HL-60 (cell line): ENCODE results near the gene LSAMP.

Experiments used
- DNase-seq, 2 experiments: peaks; one replicate each; pipeline ENCODE4 v3.0.0-alpha.2; 2010 to 2020; ENCODE audit warnings: low read depth in 1 of 2, low spot score in 1 of 2
- H3K27ac ChIP-seq: fragments of 250-450 bp; sonication (Bioruptor Pico); replicated peaks from 2 replicates; pipeline ENCODE4 v1.5.1; 2020; ENCODE audit warnings: mild to moderate bottlenecking, moderate library complexity
- H3K27me3 ChIP-seq: fragments of 250-450 bp; sonication (Bioruptor Pico); 2 replicates; pipeline ENCODE4 v1.5.1; 2021; ENCODE audit warnings: mild to moderate bottlenecking, moderate library complexity; ENCODE audit not compliant: insufficient read depth, poor library complexity, severe bottlenecking
- H3K4me3 ChIP-seq: replicated peaks from 2 replicates; pipeline ENCODE4 v1.5.1; 2011; ENCODE audit warnings: mild to moderate bottlenecking, control low read depth, low read length; ENCODE audit not compliant: insufficient read depth
- GABPA ChIP-seq: IDR thresholded peaks from 2 replicates; pipeline ENCODE4 v1.6.1; 2012; ENCODE audit warnings: low read depth
- POLR2AphosphoS5 ChIP-seq: IDR thresholded peaks from 2 replicates; pipeline ENCODE4 v1.6.1; 2012; ENCODE audit warnings: low read depth
- SPI1 ChIP-seq: IDR thresholded peaks from 2 replicates; pipeline ENCODE4 v1.6.1; 2012; ENCODE audit warnings: low read depth, mild to moderate bottlenecking, borderline replicate concordance
- TF ChIP-seq, protein P1 (sequence below): IDR thresholded peaks from one replicate; pipeline ENCODE4 v1.5.1; 2011; ENCODE audit warnings: low read length, control low read depth, inconsistent platforms; ENCODE audit not compliant: insufficient read depth
- TF ChIP-seq, protein P2 (sequence below): IDR thresholded peaks from 2 replicates; pipeline ENCODE4 v1.6.1; 2012; ENCODE audit warnings: low read depth; ENCODE audit not compliant: insufficient replicate concordance

Gene LSAMP

DNA sequence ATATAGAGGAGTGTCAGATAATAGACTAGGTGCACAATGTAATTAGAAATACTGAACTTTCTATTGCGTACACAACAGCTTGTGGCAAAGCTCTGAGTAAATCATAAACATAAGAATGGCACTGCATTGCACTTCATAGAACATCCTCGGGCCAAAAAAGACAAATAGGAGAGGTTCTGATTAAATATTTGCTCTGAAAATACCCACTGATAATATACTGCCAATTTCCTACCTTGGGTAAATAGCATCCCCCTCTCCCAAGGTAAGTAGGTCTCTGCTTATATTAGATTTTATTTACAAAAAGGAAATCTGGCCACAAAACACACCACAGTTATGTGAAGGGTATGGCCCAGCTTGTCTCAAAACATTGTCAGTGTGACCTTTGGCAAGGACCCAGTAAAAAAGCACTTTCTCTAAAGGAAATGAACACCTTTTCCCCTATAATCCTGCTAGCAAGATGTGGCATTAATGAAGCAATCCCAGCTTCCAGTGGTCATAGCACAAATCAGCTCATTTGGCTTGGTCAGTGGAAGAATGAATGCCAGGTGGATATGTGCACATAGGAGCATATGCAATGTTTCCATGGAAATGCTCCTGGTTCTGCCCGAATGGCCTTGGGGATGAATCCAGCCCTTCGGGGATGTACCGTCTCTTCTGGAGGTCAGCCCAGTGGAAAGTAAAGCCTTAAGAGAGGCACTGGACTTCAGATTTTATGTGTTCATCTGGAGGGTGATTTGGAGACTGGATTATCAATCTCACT is 315.9 kb downstream of the LSAMP start:
- DNase-seq: no peak
- TF ChIP-seq SPI1 (no peak), POLR2AphosphoS5 (no peak)
- TF ChIP-seq, protein P1, sequence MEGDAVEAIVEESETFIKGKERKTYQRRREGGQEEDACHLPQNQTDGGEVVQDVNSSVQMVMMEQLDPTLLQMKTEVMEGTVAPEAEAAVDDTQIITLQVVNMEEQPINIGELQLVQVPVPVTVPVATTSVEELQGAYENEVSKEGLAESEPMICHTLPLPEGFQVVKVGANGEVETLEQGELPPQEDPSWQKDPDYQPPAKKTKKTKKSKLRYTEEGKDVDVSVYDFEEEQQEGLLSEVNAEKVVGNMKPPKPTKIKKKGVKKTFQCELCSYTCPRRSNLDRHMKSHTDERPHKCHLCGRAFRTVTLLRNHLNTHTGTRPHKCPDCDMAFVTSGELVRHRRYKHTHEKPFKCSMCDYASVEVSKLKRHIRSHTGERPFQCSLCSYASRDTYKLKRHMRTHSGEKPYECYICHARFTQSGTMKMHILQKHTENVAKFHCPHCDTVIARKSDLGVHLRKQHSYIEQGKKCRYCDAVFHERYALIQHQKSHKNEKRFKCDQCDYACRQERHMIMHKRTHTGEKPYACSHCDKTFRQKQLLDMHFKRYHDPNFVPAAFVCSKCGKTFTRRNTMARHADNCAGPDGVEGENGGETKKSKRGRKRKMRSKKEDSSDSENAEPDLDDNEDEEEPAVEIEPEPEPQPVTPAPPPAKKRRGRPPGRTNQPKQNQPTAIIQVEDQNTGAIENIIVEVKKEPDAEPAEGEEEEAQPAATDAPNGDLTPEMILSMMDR: no peak
- H3K27me3 ChIP-seq: no peaks in the 10 kb centered on the region
- no peak overlapping the region for H3K27ac ChIP-seq
- H3K4me3 ChIP-seq: no peak overlapping the region

DNA sequence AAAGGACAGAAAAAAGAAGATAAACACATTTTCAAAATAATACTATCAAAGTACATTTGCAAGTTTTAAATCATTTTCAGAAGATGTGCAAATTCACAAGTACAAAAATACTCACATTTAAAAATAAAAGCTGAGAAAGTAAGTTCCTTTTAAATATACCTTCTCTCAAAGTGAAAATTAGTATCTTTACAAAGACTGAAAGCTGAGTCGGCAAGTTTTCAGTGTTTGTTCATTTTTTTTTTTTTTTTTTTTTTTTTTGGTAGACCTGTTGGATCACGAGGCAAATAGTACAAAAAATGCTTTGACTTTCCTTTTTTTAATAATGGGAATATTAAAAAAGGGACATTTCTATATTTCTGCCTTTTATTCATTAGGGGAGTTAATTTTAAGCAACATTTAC is 317.8 kb downstream of the LSAMP start:
- TF ChIP-seq, protein P1: no peak
- TF ChIP-seq POLR2AphosphoS5: no peak
- Histone ChIP-seq H3K27me3 (no peaks in the 10 kb centered on the region), H3K4me3 (no peak overlapping the region), H3K27ac (no peak overlapping the region)
- DNase-seq: no peak

DNA sequence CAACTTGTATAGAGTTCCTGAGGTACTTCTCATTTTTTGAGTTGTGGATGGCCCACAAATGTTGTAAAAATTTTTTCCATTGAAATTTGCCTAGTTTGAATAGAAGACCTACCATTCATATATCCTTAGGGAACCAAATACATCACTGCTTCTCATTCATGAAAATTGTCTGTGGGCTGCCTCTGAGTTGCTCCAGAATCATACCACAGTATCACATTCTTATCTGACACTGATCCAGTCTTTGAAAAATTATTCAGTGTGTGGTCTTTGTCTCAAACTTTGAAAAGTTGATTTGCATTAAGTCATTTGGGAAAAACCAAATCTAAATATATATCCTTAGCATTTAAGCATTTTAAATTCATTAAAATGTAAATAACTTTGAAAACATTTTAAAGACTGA is 321.1 kb downstream of the LSAMP start:
- Histone ChIP-seq H3K27ac (no peak overlapping the region), H3K27me3 (no peaks in the 10 kb centered on the region), H3K4me3 (no peak overlapping the region)
- no peak for DNase-seq
- no peak for TF ChIP-seq GABPA
- TF ChIP-seq, protein P1: no peak
- TF ChIP-seq, protein P2, sequence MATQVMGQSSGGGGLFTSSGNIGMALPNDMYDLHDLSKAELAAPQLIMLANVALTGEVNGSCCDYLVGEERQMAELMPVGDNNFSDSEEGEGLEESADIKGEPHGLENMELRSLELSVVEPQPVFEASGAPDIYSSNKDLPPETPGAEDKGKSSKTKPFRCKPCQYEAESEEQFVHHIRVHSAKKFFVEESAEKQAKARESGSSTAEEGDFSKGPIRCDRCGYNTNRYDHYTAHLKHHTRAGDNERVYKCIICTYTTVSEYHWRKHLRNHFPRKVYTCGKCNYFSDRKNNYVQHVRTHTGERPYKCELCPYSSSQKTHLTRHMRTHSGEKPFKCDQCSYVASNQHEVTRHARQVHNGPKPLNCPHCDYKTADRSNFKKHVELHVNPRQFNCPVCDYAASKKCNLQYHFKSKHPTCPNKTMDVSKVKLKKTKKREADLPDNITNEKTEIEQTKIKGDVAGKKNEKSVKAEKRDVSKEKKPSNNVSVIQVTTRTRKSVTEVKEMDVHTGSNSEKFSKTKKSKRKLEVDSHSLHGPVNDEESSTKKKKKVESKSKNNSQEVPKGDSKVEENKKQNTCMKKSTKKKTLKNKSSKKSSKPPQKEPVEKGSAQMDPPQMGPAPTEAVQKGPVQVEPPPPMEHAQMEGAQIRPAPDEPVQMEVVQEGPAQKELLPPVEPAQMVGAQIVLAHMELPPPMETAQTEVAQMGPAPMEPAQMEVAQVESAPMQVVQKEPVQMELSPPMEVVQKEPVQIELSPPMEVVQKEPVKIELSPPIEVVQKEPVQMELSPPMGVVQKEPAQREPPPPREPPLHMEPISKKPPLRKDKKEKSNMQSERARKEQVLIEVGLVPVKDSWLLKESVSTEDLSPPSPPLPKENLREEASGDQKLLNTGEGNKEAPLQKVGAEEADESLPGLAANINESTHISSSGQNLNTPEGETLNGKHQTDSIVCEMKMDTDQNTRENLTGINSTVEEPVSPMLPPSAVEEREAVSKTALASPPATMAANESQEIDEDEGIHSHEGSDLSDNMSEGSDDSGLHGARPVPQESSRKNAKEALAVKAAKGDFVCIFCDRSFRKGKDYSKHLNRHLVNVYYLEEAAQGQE: no peak
- no peak for TF ChIP-seq SPI1
- no peak for TF ChIP-seq POLR2AphosphoS5

- Histone ChIP-seq H3K27ac (no peak overlapping the region), H3K4me3 (no peak overlapping the region), H3K27me3 (no peaks in the 10 kb centered on the region)
- TF ChIP-seq, protein P2: no peak
- TF ChIP-seq, protein P1: no peak
- TF ChIP-seq GABPA (no peak), POLR2AphosphoS5 (no peak), SPI1 (no peak)
- DNase-seq: no peak
Measured at GRCh38 chr3:116118475-116119169, 326.7 kb downstream of the LSAMP start.
